Fibroblast of lung (primary cell): ENCODE measurements around the gene STKLD1. TPM values are rescaled to one million over a fixed set of nuclear protein-coding genes. Genes with fewer than 3 reads are reported as not detected.

Experiments used
- DNase-seq, 2 donors: peaks; one replicate each; pipeline versions ENCODE4 v3.0.0 to v3.0.0-alpha.2; 2010; ENCODE audit warnings: low read depth in 2 of 2
- H2AFZ ChIP-seq: 2 replicates; pipeline ENCODE4 v1.5.1; 2012; ENCODE audit warnings: low read length, control low read depth, inconsistent platforms
- H3K27ac ChIP-seq: 2 replicates; pipeline ENCODE4 v1.5.1; 2011; ENCODE audit warnings: low read length, control low read depth; ENCODE audit not compliant: insufficient read depth
- H3K27me3 ChIP-seq: 2 replicates; pipeline ENCODE4 v1.5.1; 2011; ENCODE audit warnings: mild to moderate bottlenecking, low read length; ENCODE audit not compliant: control insufficient read depth, insufficient read depth
- H3K36me3 ChIP-seq: 2 replicates; pipeline ENCODE4 v1.5.1; 2011; ENCODE audit warnings: low read length; ENCODE audit not compliant: control insufficient read depth, insufficient read depth
- H3K4me1 ChIP-seq: 2 replicates; pipeline ENCODE4 v1.5.1; 2011; ENCODE audit warnings: low read length; ENCODE audit not compliant: control insufficient read depth, insufficient read depth; ENCODE audit errors: extremely low read depth
- H3K4me2 ChIP-seq: 2 replicates; pipeline ENCODE4 v1.5.1; 2011; ENCODE audit warnings: low read length, control low read depth; ENCODE audit not compliant: insufficient read depth; ENCODE audit errors: extremely low read depth
- H3K4me3 ChIP-seq, 4 experiments: fragments of 200-600 bp in 1 of 4; sonication (generic) in 1 of 4; replicated peaks in 1 of 4; 2 replicates each; pipeline ENCODE4 v1.5.1; 2011 to 2016; ENCODE audit warnings: low read length in 4 of 4, low read depth in 3 of 4, mild to moderate bottlenecking in 3 of 4, control low read depth in 2 of 4, inconsistent platforms in 1 of 4, mixed read lengths in 1 of 4; ENCODE audit not compliant: insufficient read depth in 1 of 4; ENCODE audit errors: control extremely low read depth in 1 of 4
- H3K79me2 ChIP-seq: 2 replicates; pipeline ENCODE4 v1.5.1; 2012; ENCODE audit warnings: mild to moderate bottlenecking, low read length, inconsistent platforms; ENCODE audit not compliant: control insufficient read depth, insufficient read depth
- H3K9ac ChIP-seq: 2 replicates; pipeline ENCODE4 v1.5.1; 2011; ENCODE audit warnings: mild to moderate bottlenecking, low read length, control low read depth; ENCODE audit not compliant: insufficient read depth
- H3K9me3 ChIP-seq: 2 replicates; pipeline ENCODE4 v1.5.1; 2012; ENCODE audit warnings: low read depth, low read length; ENCODE audit not compliant: control insufficient read depth, insufficient read depth
- H4K20me1 ChIP-seq: 2 replicates; pipeline ENCODE4 v1.5.1; 2011; ENCODE audit warnings: low read length; ENCODE audit not compliant: control insufficient read depth, insufficient read depth; ENCODE audit errors: extremely low read depth
- CTCF ChIP-seq, 2 donors: IDR thresholded peaks in 1 of 2; conservative IDR thresholded peaks in 1 of 2; 1 replicate in 1 of 2; 2 replicates in 1 of 2; pipeline ENCODE4 v1.5.1; 2011 to 2012; ENCODE audit warnings: low read length in 2 of 2, control low read depth in 1 of 2, inconsistent platforms in 1 of 2, low read depth in 1 of 2, mild to moderate bottlenecking in 1 of 2
- EZH2 ChIP-seq: IDR thresholded peaks from 2 replicates; pipeline ENCODE4 v1.5.1; 2012; ENCODE audit warnings: low read length, control low read depth, mild to moderate bottlenecking; ENCODE audit errors: missing control alignments
- polyA plus RNA-seq, 2 donors: library from polyadenylated mRNA; depleted of rRNA in 1 of 2; stranded (reverse) in 1 of 2; unstranded in 1 of 2; fragments of >200 nt; gene quantifications; 2 replicates each; pipeline ENCODE4 v1.2.1, GENCODE V29; 2011 to 2012; ENCODE audit warnings: missing spikeins in 1 of 2
- total RNA-seq: library from RNA; depleted of rRNA; stranded (reverse); fragments of >200 nt; gene quantifications from 2 replicates; pipeline ENCODE4 v1.2.1, GENCODE V29; 2014

STKLD1 gene
- total and polyA plus RNA-seq, 2 donors (not counting 1 experiment from before 2014, with no cell fraction given): 0.79 to 0.99 TPM

- no peak overlapping the region for H3K9ac ChIP-seq
- peaks cover 86% of the 10 kb centered on the region for H3K79me2 ChIP-seq
- peaks cover 10% of the 10 kb centered on the region for H4K20me1 ChIP-seq
- H2AFZ ChIP-seq: no peak overlapping the region
- H3K27me3 ChIP-seq: no peaks in the 10 kb centered on the region
- no peak overlapping the region for H3K4me2 ChIP-seq
- no peaks in the 10 kb centered on the region for H3K9me3 ChIP-seq
- no peak overlapping the region for H3K4me3 ChIP-seq
- TF ChIP-seq EZH2 (no peak), CTCF (conservative IDR thresholded peaks at IDR 0.05 in 1 of 2, IDR thresholded peaks at IDR 0.05 in 1 of 2; ENCODE audit: low read depth in 1 of 2, low read length in 2 of 2) (no peak)
- no peak for DNase-seq
- H3K4me1 ChIP-seq: peaks cover 11% of the 10 kb centered on the region
- peaks cover 57% of the 10 kb centered on the region for H3K36me3 ChIP-seq
- H3K27ac ChIP-seq: no peak overlapping the region
Measured at GRCh38 chr9:133367221-133367620, 8.9 kb upstream of the STKLD1 start.

- TF ChIP-seq CTCF (conservative IDR thresholded peaks at IDR 0.05 in 1 of 2, IDR thresholded peaks at IDR 0.05 in 1 of 2; ENCODE audit: low read depth in 1 of 2, low read length in 2 of 2): no peak
- no peak for TF ChIP-seq EZH2
- Histone ChIP-seq H4K20me1 (peaks cover 10% of the 10 kb centered on the region), H3K4me2 (no peak overlapping the region), H3K79me2 (peaks cover 90% of the 10 kb centered on the region), H3K36me3 (peaks cover 59% of the 10 kb centered on the region), H3K9ac (no peak overlapping the region), H3K4me1 (peaks cover 12% of the 10 kb centered on the region), H3K9me3 (no peaks in the 10 kb centered on the region), H3K27me3 (no peaks in the 10 kb centered on the region), H2AFZ (no peak overlapping the region), H3K4me3 (no peak overlapping the region), H3K27ac (no peak overlapping the region)
- DNase-seq: no peak
Measured at GRCh38 chr9:133367778-133368177, 8.4 kb upstream of the STKLD1 start.

GRCh38 chr9:133368249-133368881 lies 7.8 kb upstream of the STKLD1 start:
- Histone ChIP-seq H3K27me3 (no peaks in the 10 kb centered on the region), H3K4me1 (peaks cover 12% of the 10 kb centered on the region), H3K36me3 (peaks cover 57% of the 10 kb centered on the region), H3K27ac (no peak overlapping the region), H3K4me3 (no peak overlapping the region), H3K79me2 (peaks cover 94% of the 10 kb centered on the region), H3K9ac (no peak overlapping the region), H2AFZ (no peak overlapping the region), H3K4me2 (no peak overlapping the region), H3K9me3 (no peaks in the 10 kb centered on the region), H4K20me1 (peaks cover 10% of the 10 kb centered on the region)
- no peak for DNase-seq
- TF ChIP-seq CTCF (conservative IDR thresholded peaks at IDR 0.05 in 1 of 2, IDR thresholded peaks at IDR 0.05 in 1 of 2; ENCODE audit: low read depth in 1 of 2, low read length in 2 of 2) (no peak), EZH2 (no peak)
